ENCODE measurements around the gene ARHGEF11. TPM values are rescaled to one million over a fixed set of nuclear protein-coding genes. Genes with fewer than 3 reads are reported as not detected.

Gene ARHGEF11
- total RNA-seq, 1 experiment from 2014 or later = 55.5 TPM

DNA sequence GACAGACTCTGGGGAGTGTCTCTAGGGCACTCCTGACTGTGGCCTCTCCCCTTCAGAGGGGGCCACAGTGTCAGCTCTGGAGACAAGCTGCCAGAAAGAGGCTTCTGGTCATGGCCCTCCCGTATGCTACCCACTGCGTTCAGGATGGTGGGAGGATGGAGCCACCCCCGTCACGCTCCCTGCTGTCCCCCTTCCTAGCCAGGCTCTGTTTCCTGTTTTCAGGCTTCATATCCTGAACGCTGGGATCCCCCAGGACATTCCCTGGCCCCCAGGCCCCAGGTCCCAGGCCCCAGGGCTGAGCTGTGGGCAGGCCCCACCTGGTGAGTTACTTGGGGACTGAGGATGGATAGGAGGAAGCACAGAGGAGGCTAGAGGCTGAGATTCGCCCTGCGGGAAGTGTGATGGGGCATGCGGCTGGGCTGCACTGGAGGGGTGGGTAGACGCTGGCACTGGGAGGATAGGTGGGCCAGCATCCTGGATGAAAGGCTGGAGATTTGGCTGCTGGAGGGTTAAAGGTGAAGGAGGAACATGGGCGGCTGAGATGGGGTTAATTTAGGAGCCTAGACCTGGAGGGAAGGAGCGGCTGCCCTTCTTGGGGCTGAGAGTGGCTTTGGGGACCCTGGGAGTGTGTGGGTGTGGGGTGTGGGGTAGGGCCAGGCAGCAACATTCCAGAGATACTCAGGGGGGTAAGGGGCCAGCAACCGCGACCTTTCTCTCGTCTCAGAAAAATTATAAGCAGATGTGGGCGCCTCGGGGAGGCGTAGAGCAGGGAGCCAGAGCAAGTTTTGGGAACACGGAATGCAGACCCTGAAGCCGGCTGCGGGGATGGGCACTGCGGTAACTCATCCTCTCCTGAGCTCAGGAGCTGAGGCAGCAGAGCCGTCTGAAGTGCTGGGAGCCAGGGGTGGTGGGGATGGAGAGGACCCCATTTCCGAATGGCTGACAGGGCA is 143.3 kb downstream of the ARHGEF11 start:
- ATAC-seq (no peak), DNase-seq (ENCODE audit: low read depth, low spot score) (no peak)
- Histone ChIP-seq H3K36me3 (ENCODE audit: control insufficient read depth, insufficient read depth, low read length) (no peaks in the 10 kb centered on the region), H3K9me3 (ENCODE audit: control insufficient read depth, insufficient read depth, low read depth, low read length) (no peaks in the 10 kb centered on the region), H3K4me1 (ENCODE audit: control insufficient read depth, insufficient read depth, low read length) (peaks cover 27% of the 10 kb centered on the region), H3K27ac (ENCODE audit: low read length) (no peak overlapping the region), H3K27me3 (ENCODE audit: control insufficient read depth, insufficient read depth, low read length) (no peaks in the 10 kb centered on the region), H3K4me3 (ENCODE audit: low read depth in 2 of 2, low read length in 2 of 2) (no peak overlapping the region)
- TF ChIP-seq, protein P1, sequence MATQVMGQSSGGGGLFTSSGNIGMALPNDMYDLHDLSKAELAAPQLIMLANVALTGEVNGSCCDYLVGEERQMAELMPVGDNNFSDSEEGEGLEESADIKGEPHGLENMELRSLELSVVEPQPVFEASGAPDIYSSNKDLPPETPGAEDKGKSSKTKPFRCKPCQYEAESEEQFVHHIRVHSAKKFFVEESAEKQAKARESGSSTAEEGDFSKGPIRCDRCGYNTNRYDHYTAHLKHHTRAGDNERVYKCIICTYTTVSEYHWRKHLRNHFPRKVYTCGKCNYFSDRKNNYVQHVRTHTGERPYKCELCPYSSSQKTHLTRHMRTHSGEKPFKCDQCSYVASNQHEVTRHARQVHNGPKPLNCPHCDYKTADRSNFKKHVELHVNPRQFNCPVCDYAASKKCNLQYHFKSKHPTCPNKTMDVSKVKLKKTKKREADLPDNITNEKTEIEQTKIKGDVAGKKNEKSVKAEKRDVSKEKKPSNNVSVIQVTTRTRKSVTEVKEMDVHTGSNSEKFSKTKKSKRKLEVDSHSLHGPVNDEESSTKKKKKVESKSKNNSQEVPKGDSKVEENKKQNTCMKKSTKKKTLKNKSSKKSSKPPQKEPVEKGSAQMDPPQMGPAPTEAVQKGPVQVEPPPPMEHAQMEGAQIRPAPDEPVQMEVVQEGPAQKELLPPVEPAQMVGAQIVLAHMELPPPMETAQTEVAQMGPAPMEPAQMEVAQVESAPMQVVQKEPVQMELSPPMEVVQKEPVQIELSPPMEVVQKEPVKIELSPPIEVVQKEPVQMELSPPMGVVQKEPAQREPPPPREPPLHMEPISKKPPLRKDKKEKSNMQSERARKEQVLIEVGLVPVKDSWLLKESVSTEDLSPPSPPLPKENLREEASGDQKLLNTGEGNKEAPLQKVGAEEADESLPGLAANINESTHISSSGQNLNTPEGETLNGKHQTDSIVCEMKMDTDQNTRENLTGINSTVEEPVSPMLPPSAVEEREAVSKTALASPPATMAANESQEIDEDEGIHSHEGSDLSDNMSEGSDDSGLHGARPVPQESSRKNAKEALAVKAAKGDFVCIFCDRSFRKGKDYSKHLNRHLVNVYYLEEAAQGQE (IDR thresholded peaks at IDR 0.05; ENCODE audit: insufficient read depth in 1 of 2, low read depth in 2 of 2, low read length in 1 of 2) = no peak
- no peak for TF ChIP-seq TCF7L2 (IDR thresholded peaks at IDR 0.05; ENCODE audit: low read depth, low read length)
- TF ChIP-seq SIN3A (IDR thresholded peaks at IDR 0.05; ENCODE audit: borderline replicate concordance, insufficient read depth, low read depth, low read length) = no peak
- TF ChIP-seq, protein P2, sequence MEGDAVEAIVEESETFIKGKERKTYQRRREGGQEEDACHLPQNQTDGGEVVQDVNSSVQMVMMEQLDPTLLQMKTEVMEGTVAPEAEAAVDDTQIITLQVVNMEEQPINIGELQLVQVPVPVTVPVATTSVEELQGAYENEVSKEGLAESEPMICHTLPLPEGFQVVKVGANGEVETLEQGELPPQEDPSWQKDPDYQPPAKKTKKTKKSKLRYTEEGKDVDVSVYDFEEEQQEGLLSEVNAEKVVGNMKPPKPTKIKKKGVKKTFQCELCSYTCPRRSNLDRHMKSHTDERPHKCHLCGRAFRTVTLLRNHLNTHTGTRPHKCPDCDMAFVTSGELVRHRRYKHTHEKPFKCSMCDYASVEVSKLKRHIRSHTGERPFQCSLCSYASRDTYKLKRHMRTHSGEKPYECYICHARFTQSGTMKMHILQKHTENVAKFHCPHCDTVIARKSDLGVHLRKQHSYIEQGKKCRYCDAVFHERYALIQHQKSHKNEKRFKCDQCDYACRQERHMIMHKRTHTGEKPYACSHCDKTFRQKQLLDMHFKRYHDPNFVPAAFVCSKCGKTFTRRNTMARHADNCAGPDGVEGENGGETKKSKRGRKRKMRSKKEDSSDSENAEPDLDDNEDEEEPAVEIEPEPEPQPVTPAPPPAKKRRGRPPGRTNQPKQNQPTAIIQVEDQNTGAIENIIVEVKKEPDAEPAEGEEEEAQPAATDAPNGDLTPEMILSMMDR (IDR thresholded peaks at IDR 0.05) = no peak
- TF ChIP-seq POLR2AphosphoS5 (IDR thresholded peaks at IDR 0.05; ENCODE audit: low read depth, low read length) = no peak
- ChIA-PET POLR2A (no interaction called here), CTCF (no interaction called here)
- in situ Hi-C loops (cut with HindIII; ENCODE audit: low pct_unique_long_range_greater_than_20kb, low sequenced_read_pairs) = no loop called here
- BruUV-seq (replicated peaks) = no TSS peak
- intact Hi-C loops (cut with micrococcal nuclease; ENCODE audit: unreplicated experiment) = no loop called here

DNA sequence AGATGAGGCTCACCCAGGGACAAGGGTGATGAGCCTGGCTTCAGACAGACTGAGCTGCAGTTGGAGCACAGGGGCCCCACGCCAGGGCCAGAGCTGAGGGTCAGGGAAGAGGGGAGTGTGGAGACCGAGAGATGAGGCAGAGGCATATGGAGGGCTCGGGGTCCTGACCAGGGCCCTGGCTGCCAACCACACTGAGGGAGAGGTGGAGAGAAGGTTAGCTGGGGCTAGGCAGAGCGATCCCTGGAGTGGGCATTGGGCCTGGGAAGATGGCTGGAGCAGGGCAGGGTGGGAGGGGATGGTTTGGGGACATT is 144.0 kb downstream of the ARHGEF11 start:
- ATAC-seq (no peak), DNase-seq (ENCODE audit: low read depth, low spot score) (no peak)
- intact Hi-C loops (cut with micrococcal nuclease; ENCODE audit: unreplicated experiment) (no loop called here), in situ Hi-C loops (cut with HindIII; ENCODE audit: low pct_unique_long_range_greater_than_20kb, low sequenced_read_pairs) (no loop called here)
- Histone ChIP-seq H3K27ac (ENCODE audit: low read length) (no peak overlapping the region), H3K4me3 (ENCODE audit: low read depth in 2 of 2, low read length in 2 of 2) (no peak overlapping the region), H3K27me3 (ENCODE audit: control insufficient read depth, insufficient read depth, low read length) (no peaks in the 10 kb centered on the region), H3K4me1 (ENCODE audit: control insufficient read depth, insufficient read depth, low read length) (peaks cover 34% of the 10 kb centered on the region), H3K9me3 (ENCODE audit: control insufficient read depth, insufficient read depth, low read depth, low read length) (no peaks in the 10 kb centered on the region), H3K36me3 (ENCODE audit: control insufficient read depth, insufficient read depth, low read length) (no peaks in the 10 kb centered on the region)
- TF ChIP-seq, protein P2 (IDR thresholded peaks at IDR 0.05) = no peak
- TF ChIP-seq TCF7L2 (IDR thresholded peaks at IDR 0.05; ENCODE audit: low read depth, low read length) (no peak), SIN3A (IDR thresholded peaks at IDR 0.05; ENCODE audit: borderline replicate concordance, insufficient read depth, low read depth, low read length) (no peak), POLR2AphosphoS5 (IDR thresholded peaks at IDR 0.05; ENCODE audit: low read depth, low read length) (no peak)
- TF ChIP-seq, protein P1 (IDR thresholded peaks at IDR 0.05; ENCODE audit: insufficient read depth in 1 of 2, low read depth in 2 of 2, low read length in 1 of 2) = no peak
- ChIA-PET CTCF (no interaction called here), POLR2A (no interaction called here)
- BruUV-seq (replicated peaks) = no TSS peak
